OCI-LY3 (cell line): ENCODE results near the gene ATP9A.

ENCODE experiments used
- H2AFZ ChIP-seq: fragments of 200-600, 300-600 bp; shearing (Covaris generic); 2 replicates; pipeline ENCODE4 v1.6.0; 2014; ENCODE audit warnings: antibody characterized with exemption, low read depth, low read length
- H3K27ac ChIP-seq: fragments of 200-600, 300-600 bp; sonication (generic); 2 replicates; pipeline ENCODE4 v1.5.1; 2014; ENCODE audit warnings: mild to moderate bottlenecking, low read length, moderate library complexity, mixed read lengths
- H3K27me3 ChIP-seq: fragments of 200-600, 300-600 bp; sonication (generic); 2 replicates; pipeline ENCODE4 v1.6.1; 2014; ENCODE audit warnings: low read depth, low read length, mixed read lengths
- H3K36me3 ChIP-seq: fragments of 200-600, 300-600 bp; sonication (generic); replicated peaks from 2 replicates; pipeline ENCODE3; 2014; ENCODE audit warnings: low read depth, low read length, mixed read lengths
- H3K4me1 ChIP-seq: fragments of 300-600, 200-600 bp; sonication (generic); 2 replicates; pipeline ENCODE4 v1.6.1; 2014; ENCODE audit warnings: low read length, mixed read lengths
- H3K4me2 ChIP-seq: fragments of 200-600, 300-600 bp; sonication (generic); 2 replicates; pipeline ENCODE4 v1.6.1; 2014; ENCODE audit warnings: low read length, mixed read lengths
- H3K4me3 ChIP-seq: fragments of 300-600, 200-600 bp; sonication (generic); 2 replicates; pipeline ENCODE4 v1.5.1; 2014; ENCODE audit warnings: antibody characterized with exemption, mild to moderate bottlenecking, low read length, moderate library complexity
- H3K79me2 ChIP-seq: fragments of 300-600, 200-600 bp; shearing (Covaris generic); 2 replicates; pipeline ENCODE4 v1.6.1; 2014; ENCODE audit warnings: mild to moderate bottlenecking, low read length, mixed read lengths
- H3K9ac ChIP-seq: fragments of 300-600, 200-600 bp; shearing (Covaris generic); 2 replicates; pipeline ENCODE4 v1.6.0; 2014; ENCODE audit warnings: mild to moderate bottlenecking, low read length, moderate library complexity
- H3K9me3 ChIP-seq: fragments of 200-600, 300-600 bp; shearing (Covaris generic); 2 replicates; pipeline ENCODE4 v1.6.1; 2014; ENCODE audit warnings: low read length, mixed read lengths; ENCODE audit not compliant: insufficient read depth
- H4K20me1 ChIP-seq: fragments of 200-600, 300-600 bp; sonication (generic); 2 replicates; pipeline ENCODE4 v1.6.1; 2016; ENCODE audit warnings: low read length, mixed read lengths; ENCODE audit not compliant: insufficient read depth
- EZH2phosphoT487 ChIP-seq: fragments of 200-600 bp; shearing (Covaris generic); IDR thresholded peaks from 2 replicates; pipeline ENCODE4 v1.6.1; 2018; ENCODE audit warnings: antibody characterized with exemption, mixed run types, low read depth
- TF ChIP-seq, protein P1 (sequence below): fragments of 200-600, 300-600 bp; sonication (generic); IDR thresholded peaks from 2 replicates; pipeline ENCODE4 v1.5.1; 2014; ENCODE audit warnings: antibody characterized with exemption, low read length, low read depth

The ATP9A gene

DNA sequence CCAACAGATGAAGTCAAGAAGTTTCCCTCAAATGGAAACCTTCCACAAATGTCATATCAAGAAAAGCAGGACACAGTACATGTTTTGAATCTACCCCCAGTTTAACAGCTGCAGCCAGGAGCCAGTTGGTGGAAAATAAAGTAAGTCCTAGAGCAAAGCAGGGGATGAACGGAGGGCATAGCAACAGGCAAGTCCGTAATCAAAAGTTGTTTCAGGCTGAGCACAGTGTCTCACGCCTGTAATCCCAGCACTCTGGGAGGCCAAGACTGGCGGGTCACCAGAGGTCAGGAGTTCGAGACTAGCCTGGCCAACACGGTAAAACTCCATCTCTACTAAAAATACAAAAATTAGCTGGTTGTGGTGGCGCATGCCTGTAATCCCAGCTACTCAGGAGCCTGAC is 36.6 kb upstream of the ATP9A start:
- Histone ChIP-seq H3K9ac (no peak overlapping the region), H3K9me3 (no peaks in the 10 kb centered on the region), H3K79me2 (no peaks in the 10 kb centered on the region), H2AFZ (no peak overlapping the region), H3K27ac (no peak overlapping the region), H3K4me1 (no peaks in the 10 kb centered on the region), H3K4me2 (no peak overlapping the region), H3K27me3 (peaks cover 9% of the 10 kb centered on the region; the same call in 1 of the 2 replicates), H4K20me1 (no peaks in the 10 kb centered on the region), H3K36me3 (no peaks in the 10 kb centered on the region), H3K4me3 (no peak overlapping the region)
- no peak for TF ChIP-seq EZH2phosphoT487
- TF ChIP-seq, protein P1, sequence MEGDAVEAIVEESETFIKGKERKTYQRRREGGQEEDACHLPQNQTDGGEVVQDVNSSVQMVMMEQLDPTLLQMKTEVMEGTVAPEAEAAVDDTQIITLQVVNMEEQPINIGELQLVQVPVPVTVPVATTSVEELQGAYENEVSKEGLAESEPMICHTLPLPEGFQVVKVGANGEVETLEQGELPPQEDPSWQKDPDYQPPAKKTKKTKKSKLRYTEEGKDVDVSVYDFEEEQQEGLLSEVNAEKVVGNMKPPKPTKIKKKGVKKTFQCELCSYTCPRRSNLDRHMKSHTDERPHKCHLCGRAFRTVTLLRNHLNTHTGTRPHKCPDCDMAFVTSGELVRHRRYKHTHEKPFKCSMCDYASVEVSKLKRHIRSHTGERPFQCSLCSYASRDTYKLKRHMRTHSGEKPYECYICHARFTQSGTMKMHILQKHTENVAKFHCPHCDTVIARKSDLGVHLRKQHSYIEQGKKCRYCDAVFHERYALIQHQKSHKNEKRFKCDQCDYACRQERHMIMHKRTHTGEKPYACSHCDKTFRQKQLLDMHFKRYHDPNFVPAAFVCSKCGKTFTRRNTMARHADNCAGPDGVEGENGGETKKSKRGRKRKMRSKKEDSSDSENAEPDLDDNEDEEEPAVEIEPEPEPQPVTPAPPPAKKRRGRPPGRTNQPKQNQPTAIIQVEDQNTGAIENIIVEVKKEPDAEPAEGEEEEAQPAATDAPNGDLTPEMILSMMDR = no peak

- no peak overlapping the region for H2AFZ ChIP-seq
- no peak for TF ChIP-seq EZH2phosphoT487
- H3K79me2 ChIP-seq = no peaks in the 10 kb centered on the region
- H3K9me3 ChIP-seq = no peaks in the 10 kb centered on the region
- no peak overlapping the region for H3K9ac ChIP-seq
- no peak overlapping the region for H3K4me3 ChIP-seq
- H4K20me1 ChIP-seq = no peaks in the 10 kb centered on the region
- H3K27me3 ChIP-seq = peaks cover 9% of the 10 kb centered on the region; the same call in 1 of the 2 replicates
- no peaks in the 10 kb centered on the region for H3K4me1 ChIP-seq
- H3K36me3 ChIP-seq = no peaks in the 10 kb centered on the region
- no peak overlapping the region for H3K27ac ChIP-seq
- H3K4me2 ChIP-seq = no peak overlapping the region
Observed at GRCh38 chr20:51803148-51803854, 35.1 kb upstream of the ATP9A start.

DNA sequence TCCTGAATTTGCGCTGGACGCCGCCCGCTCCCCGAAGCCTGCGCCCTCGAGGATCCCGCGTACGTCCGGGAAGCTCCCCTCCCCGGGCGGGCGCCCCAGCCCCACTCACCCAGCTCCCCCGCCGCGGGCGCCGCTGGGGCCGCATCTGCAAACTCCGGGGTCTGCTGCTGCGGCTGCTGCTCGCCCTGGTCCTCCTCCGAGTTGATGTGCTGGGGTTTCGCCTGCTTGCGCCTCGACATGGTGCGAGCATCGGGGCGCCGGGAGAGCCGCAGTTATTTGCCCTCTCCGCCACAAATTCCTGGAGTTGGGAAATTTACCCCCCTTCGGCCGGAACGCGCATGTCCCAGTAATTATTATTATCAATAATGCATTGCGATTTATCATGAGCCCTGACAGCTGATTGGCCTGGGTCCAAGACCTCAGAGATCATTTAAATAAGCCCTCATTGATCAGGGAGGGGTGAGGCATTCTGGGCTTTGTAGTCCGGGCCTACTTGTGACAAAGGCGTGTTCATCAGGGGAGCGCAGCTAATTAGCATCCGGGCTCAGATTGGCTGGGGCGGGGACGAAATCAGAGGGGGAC is 34.1 kb upstream of the ATP9A start, which contains the start of gene SALL4:
Gene SALL4 (minus strand): TSS at position 352 of the 582 bp plus-strand sequence. CDS start 113 bp downstream, at position 239.
- Histone ChIP-seq H3K79me2 (no peaks in the 10 kb centered on the region), H3K9me3 (no peaks in the 10 kb centered on the region), H3K36me3 (no peaks in the 10 kb centered on the region), H4K20me1 (no peaks in the 10 kb centered on the region), H3K4me1 (no peaks in the 10 kb centered on the region), H2AFZ (no peak within 1 kb of the TSS), H3K4me2 (no peak within 1 kb of the TSS), H3K9ac (no peak within 1 kb of the TSS), H3K27ac (no peak within 1 kb of the TSS), H3K27me3 (peaks cover 19% of the 10 kb centered on the region), H3K4me3 (no peak within 1 kb of the TSS)
- no peak for TF ChIP-seq EZH2phosphoT487
- TF ChIP-seq, protein P1 = no peak

DNA sequence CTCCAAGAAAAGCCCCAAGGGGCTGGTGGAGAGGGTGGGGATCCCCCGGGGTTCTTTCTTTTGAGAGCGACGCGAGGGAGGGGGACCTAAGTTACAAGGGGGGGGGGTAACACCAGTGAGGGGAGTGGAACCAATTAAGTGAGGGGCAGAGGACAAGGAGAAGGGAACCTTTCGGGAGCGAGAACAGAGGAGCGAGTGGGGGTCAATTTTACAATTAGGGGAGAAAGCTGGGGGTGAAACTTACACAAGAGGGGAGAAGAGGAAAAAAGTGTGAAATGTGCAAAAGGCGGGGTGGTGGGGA is 33.6 kb upstream of the ATP9A start:
- Histone ChIP-seq H3K4me2 (no peak overlapping the region), H3K36me3 (no peaks in the 10 kb centered on the region), H3K79me2 (no peaks in the 10 kb centered on the region), H3K27me3 (peaks cover 23% of the 10 kb centered on the region), H4K20me1 (no peaks in the 10 kb centered on the region), H3K9ac (no peak overlapping the region), H3K27ac (no peak overlapping the region), H2AFZ (no peak overlapping the region), H3K4me3 (no peak overlapping the region), H3K4me1 (no peaks in the 10 kb centered on the region), H3K9me3 (no peaks in the 10 kb centered on the region)
- no peak for TF ChIP-seq EZH2phosphoT487
- TF ChIP-seq, protein P1 = no peak
